ENCODE results near the gene RNF121. TPM values are rescaled to one million over a fixed set of nuclear protein-coding genes. Genes with fewer than 3 reads are reported as not detected.

RNF121 gene
- total and polyA plus RNA-seq, 2 of the 13 experiments (the other 11 are each of a cell fraction or from before 2014, with no cell fraction given) = 28.6 to 44.3 TPM

GRCh38 chr11:72012897-72013721, 84.3 kb downstream of the RNF121 start (continued):
- TF ChIP-seq PHB2 (IDR thresholded peaks at IDR 0.05; ENCODE audit: partially characterized antibody) = no peak
- no peak for TF ChIP-seq KIAA2018 (CRISPR knock-in tag; IDR thresholded peaks at IDR 0.05; ENCODE audit: borderline replicate concordance)

All from HepG2 (cell line).